A673 (cell line): ENCODE results near the gene HBB. TPM values are rescaled to one million over a fixed set of nuclear protein-coding genes. Genes with fewer than 3 reads are reported as not detected.

Experiments
- BruUV-seq: library from RNA; stranded (reverse); fragments of 400-500 nt; replicated peaks from 2 replicates; lab custom pipeline; 2021; lab: Mats Ljungman, UMichigan
- CTCF ChIA-PET: fragments of 300-600 bp; sonication (Branson Sonifier 250); formaldehyde crosslinking; loops from one replicate; lab custom pipeline; 2022; ENCODE audit warnings: antibody characterized with exemption; lab: Charles Lee
- POLR2A ChIA-PET: fragments of 300-600 bp; sonication (Branson Sonifier 250); formaldehyde crosslinking; loops from one replicate; lab custom pipeline; 2022; ENCODE audit warnings: antibody characterized with exemption; ENCODE audit not compliant: low non-redundant PET; lab: Charles Lee
- DNase-seq: peaks from one replicate; pipeline ENCODE4 v3.0.0-alpha.2; 2015; ENCODE audit warnings: low spot score
- H3K27ac ChIP-seq: fragments of 200-600 bp; sonication (generic); 2 replicates; pipeline ENCODE4 v1.5.1; 2016; ENCODE audit warnings: mixed run types, low read depth, mild to moderate bottlenecking, mixed read lengths, antibody characterized with exemption, low read length; ENCODE audit not compliant: poor library complexity, severe bottlenecking
- H3K27me3 ChIP-seq: fragments of 200-600 bp; sonication (generic); replicated peaks from 2 replicates; pipeline ENCODE4 v1.6.1; 2017; ENCODE audit warnings: mixed run types, low read depth, mild to moderate bottlenecking, mixed read lengths, antibody characterized with exemption, low read length; ENCODE audit not compliant: insufficient read depth, poor library complexity
- H3K36me3 ChIP-seq: fragments of 200-600 bp; sonication (generic); 2 replicates; pipeline ENCODE4 v1.6.1; 2016; ENCODE audit warnings: mixed run types, mild to moderate bottlenecking, mixed read lengths, antibody characterized with exemption, low read length; ENCODE audit not compliant: insufficient read depth, poor library complexity, severe bottlenecking
- H3K4me1 ChIP-seq: fragments of 200-600 bp; sonication (generic); 2 replicates; pipeline ENCODE4 v1.6.1; 2017; ENCODE audit warnings: mixed run types, mild to moderate bottlenecking, mixed read lengths, antibody characterized with exemption, low read length; ENCODE audit not compliant: insufficient read depth, poor library complexity, severe bottlenecking
- H3K4me3 ChIP-seq: fragments of 200-600 bp; sonication (generic); 2 replicates; pipeline ENCODE4 v1.5.1; 2016; ENCODE audit warnings: low read depth, mixed run types, mild to moderate bottlenecking, mixed read lengths, low read length; ENCODE audit not compliant: poor library complexity, severe bottlenecking
- H3K9me3 ChIP-seq: fragments of 200-600 bp; sonication (generic); 2 replicates; pipeline ENCODE4 v1.6.1; 2016; ENCODE audit warnings: mixed run types, low read depth, mild to moderate bottlenecking, mixed read lengths, antibody characterized with exemption, low read length; ENCODE audit not compliant: poor library complexity, severe bottlenecking
- CTCF ChIP-seq: fragments of 300-800, 200-600 bp; sonication (generic); conservative IDR thresholded peaks from 2 replicates; pipeline ENCODE4 v1.5.1; 2017; ENCODE audit warnings: low read depth, mild to moderate bottlenecking, antibody characterized with exemption, low read length, moderate library complexity, mixed read lengths
- EZH2 ChIP-seq: fragments of 200-600 bp; sonication (generic); IDR thresholded peaks from 2 replicates; pipeline ENCODE4 v1.6.1; 2017; ENCODE audit warnings: borderline replicate concordance, low read depth, mild to moderate bottlenecking, mixed read lengths, antibody characterized with exemption, low read length; ENCODE audit not compliant: poor library complexity, severe bottlenecking
- intact Hi-C: fragments of 100-400 bp; cut with micrococcal nuclease; formaldehyde crosslinking; loops from one replicate; pipeline ENCODE4 v1.10.0; 2022; ENCODE audit not compliant: unreplicated experiment
- total RNA-seq: library from RNA; stranded (reverse); gene quantifications from 2 replicates; pipeline ENCODE4 v1.2.3, GENCODE V29; 2021

Gene HBB
- total RNA-seq, 1 experiment from 2014 or later = not detected

DNA sequence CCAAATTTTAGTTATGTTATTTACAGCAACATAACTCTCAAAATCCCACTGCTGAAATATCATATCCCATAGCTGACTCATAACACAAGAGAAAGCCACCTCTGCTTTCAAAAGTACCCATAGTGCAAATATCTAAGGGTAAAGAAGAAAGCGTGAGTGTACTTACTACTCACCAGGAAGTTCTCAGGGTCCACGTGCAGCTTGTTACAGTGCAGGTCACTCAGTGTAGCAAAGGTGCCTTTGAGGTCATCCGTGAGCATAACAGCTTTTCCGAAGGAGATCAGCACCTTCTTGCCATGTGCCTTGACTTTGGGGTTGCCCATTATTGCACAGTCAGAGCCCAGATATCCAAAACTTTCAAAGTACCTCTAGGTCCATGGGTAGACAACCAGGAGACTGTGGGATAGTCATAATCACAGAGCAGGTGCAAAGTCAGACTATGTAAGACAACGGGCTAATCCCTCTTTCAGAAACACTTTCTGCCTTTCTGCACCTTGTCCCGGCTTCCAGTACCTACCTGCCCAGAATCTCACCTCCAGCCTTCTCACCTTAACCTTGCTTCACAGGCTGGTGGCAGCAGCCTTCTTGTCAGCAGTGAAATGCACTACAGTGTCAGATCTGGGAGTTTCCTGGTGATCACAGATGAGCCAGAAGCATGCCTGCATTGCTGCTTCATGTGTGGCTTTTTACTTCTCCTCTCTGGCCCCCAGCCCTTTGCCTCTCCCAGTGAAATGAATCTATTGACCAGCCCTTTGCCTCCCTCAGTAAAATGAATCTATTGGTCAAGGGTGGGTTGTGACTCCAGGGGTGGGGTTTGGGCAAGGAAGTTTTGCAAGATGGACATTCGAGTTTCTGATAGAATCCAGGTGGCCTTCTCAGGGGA lies 16.3 kb upstream of the HBB start:
- Histone ChIP-seq H3K36me3 (no peaks in the 10 kb centered on the region), H3K27me3 (no peaks in the 10 kb centered on the region), H3K4me3 (no peak overlapping the region), H3K4me1 (no peaks in the 10 kb centered on the region), H3K9me3 (no peaks in the 10 kb centered on the region), H3K27ac (no peak overlapping the region)
- POLR2A ChIA-PET = no interaction called here
- intact Hi-C loops = no loop called here
- TF ChIP-seq EZH2 = no peak
- no peak for TF ChIP-seq CTCF
- no TSS peak for BruUV-seq
- DNase-seq = no peak
- CTCF ChIA-PET = no interaction called here

- no peak for DNase-seq
- ChIA-PET CTCF (no interaction called here), POLR2A (no interaction called here)
- intact Hi-C loops = no loop called here
- Histone ChIP-seq H3K27ac (no peak overlapping the region), H3K27me3 (no peaks in the 10 kb centered on the region), H3K4me1 (no peaks in the 10 kb centered on the region), H3K36me3 (no peaks in the 10 kb centered on the region), H3K9me3 (no peaks in the 10 kb centered on the region), H3K4me3 (no peak overlapping the region)
- no peak for TF ChIP-seq CTCF
- TF ChIP-seq EZH2 = no peak
- no TSS peak for BruUV-seq
Observed at GRCh38 chr11:5242208-5242607, 15.3 kb upstream of the HBB start.

DNA sequence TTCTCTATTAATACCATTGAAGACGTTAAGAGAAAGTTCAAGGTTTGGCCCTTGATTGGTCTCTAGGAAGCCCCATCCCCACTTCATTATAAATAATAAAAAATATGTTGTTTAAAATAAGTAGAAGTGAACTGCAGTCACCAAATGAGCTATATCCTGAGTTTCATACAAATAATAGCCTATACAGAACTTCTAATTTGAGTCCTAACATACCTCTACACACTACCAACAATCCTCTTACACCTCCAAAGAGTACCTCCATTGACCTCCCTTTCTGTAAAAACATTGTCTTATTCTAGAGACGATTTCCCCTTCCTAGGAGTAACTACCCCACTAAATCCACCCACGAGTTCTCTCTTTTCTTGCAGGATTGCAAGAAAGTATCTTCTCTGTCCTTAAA lies 14.6 kb upstream of the HBB start:
- CTCF ChIA-PET = no interaction called here

More for the DNA sequence above, 14.6 kb upstream of the HBB start:
- intact Hi-C loops = no loop called here
- Histone ChIP-seq H3K27ac (no peak overlapping the region), H3K36me3 (no peaks in the 10 kb centered on the region), H3K4me3 (no peak overlapping the region), H3K27me3 (no peaks in the 10 kb centered on the region), H3K9me3 (no peaks in the 10 kb centered on the region), H3K4me1 (no peaks in the 10 kb centered on the region)
- POLR2A ChIA-PET = no interaction called here
- DNase-seq = no peak
- no TSS peak for BruUV-seq
- TF ChIP-seq CTCF (no peak), EZH2 (no peak)
